ENCODE data around the gene RPS23.

RPS23 gene

GRCh38 chr5:82257729-82258128 is 20.4 kb downstream of the RPS23 start:
- DNase-seq (ENCODE audit: extremely low spot score): no peak
- TF ChIP-seq SUZ12 (IDR thresholded peaks at IDR 0.05) (no peak), FOXK2 (IDR thresholded peaks at IDR 0.05) (no peak), SP1 (IDR thresholded peaks at IDR 0.05) (no peak), CTBP1 (IDR thresholded peaks at IDR 0.05; ENCODE audit: borderline replicate concordance) (no peak), HDGF (IDR thresholded peaks at IDR 0.05; ENCODE audit: borderline replicate concordance) (no peak), NFRKB (IDR thresholded peaks at IDR 0.05) (no peak), FOXM1 (IDR thresholded peaks at IDR 0.05; ENCODE audit: borderline replicate concordance) (no peak), L3MBTL2 (conservative IDR thresholded peaks at IDR 0.05) (no peak), ELF4 (IDR thresholded peaks at IDR 0.05) (no peak), ARNT (IDR thresholded peaks at IDR 0.05) (no peak), BHLHE40 (IDR thresholded peaks at IDR 0.05; ENCODE audit: borderline replicate concordance) (no peak), LEF1 (IDR thresholded peaks at IDR 0.05; ENCODE audit: borderline replicate concordance) (no peak)
- TF ChIP-seq, protein P1, sequence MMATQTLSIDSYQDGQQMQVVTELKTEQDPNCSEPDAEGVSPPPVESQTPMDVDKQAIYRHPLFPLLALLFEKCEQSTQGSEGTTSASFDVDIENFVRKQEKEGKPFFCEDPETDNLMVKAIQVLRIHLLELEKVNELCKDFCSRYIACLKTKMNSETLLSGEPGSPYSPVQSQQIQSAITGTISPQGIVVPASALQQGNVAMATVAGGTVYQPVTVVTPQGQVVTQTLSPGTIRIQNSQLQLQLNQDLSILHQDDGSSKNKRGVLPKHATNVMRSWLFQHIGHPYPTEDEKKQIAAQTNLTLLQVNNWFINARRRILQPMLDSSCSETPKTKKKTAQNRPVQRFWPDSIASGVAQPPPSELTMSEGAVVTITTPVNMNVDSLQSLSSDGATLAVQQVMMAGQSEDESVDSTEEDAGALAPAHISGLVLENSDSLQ (IDR thresholded peaks at IDR 0.05): no peak
- POLR2A ChIA-PET: interaction anchor here (1.1 kb wide), 1 partner anchor 20 kb away, joined by 4 read pairs; the partner anchor contains the start of gene RPS23
- CTCF ChIA-PET: interaction anchor here (0.5 to 0.6 kb wide), 2 partner anchors 164 to 835 kb away, joined by 3 to 4 read pairs; no protein-coding TSS in a partner anchor

DNA sequence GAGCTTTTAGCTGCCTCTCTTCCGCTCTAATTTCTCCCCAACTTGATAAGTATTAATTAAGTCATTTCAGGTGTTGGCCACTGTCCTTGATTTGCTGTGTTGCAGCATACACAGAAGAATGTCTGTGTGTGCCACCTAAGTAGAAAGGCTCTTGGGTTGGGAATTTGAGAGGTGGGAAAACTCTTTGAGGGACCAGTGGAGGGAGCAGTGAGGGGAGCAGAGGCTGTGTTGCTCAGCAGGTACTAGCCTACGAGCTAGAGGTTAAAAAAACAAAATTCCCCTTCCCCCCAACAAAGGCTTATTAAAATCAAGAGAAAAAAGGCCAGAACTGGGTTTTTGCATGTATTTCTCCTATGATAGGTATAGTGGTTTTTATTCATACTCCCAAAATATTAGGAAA is 20.9 kb downstream of the RPS23 start:
- TF ChIP-seq SP1 (IDR thresholded peaks at IDR 0.05) (no peak), FOXK2 (IDR thresholded peaks at IDR 0.05) (no peak), ZNF384 (IDR thresholded peaks at IDR 0.05) (no peak), SUZ12 (IDR thresholded peaks at IDR 0.05) (no peak), TARDBP (IDR thresholded peaks at IDR 0.05) (no peak), ELF4 (IDR thresholded peaks at IDR 0.05) (no peak), LEF1 (IDR thresholded peaks at IDR 0.05; ENCODE audit: borderline replicate concordance) (no peak), NFRKB (IDR thresholded peaks at IDR 0.05) (no peak), BHLHE40 (IDR thresholded peaks at IDR 0.05; ENCODE audit: borderline replicate concordance) (no peak), CTBP1 (IDR thresholded peaks at IDR 0.05; ENCODE audit: borderline replicate concordance) (no peak), L3MBTL2 (conservative IDR thresholded peaks at IDR 0.05) (no peak)
- TF ChIP-seq, protein P1 (IDR thresholded peaks at IDR 0.05): no peak
- no peak for DNase-seq (ENCODE audit: extremely low spot score)
- CTCF ChIA-PET: interaction anchor here (0.5 to 0.6 kb wide), 2 partner anchors 10 to 164 kb away, joined by 3 to 4 read pairs; no protein-coding TSS in a partner anchor
- POLR2A ChIA-PET: interaction anchor here (1.1 kb wide), 1 partner anchor 21 kb away, joined by 4 read pairs; the partner anchor contains the start of gene RPS23

DNA sequence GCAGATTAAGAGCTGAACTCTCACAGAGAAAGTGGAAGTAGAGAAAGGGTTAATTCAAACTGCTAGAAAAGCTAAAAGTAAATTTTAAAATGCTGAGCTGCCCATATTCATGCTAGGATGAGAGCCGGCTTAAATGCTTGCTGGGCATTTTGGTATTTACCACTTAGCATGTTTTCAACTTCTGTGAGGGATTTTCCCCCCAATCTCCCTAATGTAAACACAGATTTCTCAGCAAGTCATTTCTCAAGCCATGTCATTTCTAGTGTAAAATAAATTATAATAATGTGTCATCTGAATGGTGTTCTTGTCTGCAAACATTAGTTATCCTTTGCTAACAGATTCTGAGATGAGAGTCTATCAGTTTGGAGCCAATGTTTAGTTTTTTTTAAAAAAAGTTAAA is 22.3 kb downstream of the RPS23 start:
- no peak for DNase-seq (ENCODE audit: extremely low spot score)
- no peak for TF ChIP-seq TARDBP (IDR thresholded peaks at IDR 0.05)
- TF ChIP-seq CTBP1 (IDR thresholded peaks at IDR 0.05; ENCODE audit: borderline replicate concordance): no peak
- TF ChIP-seq SUZ12 (IDR thresholded peaks at IDR 0.05): no peak
- no peak for TF ChIP-seq ARNT (IDR thresholded peaks at IDR 0.05)
- no peak for TF ChIP-seq ELF4 (IDR thresholded peaks at IDR 0.05)
- no peak for TF ChIP-seq BHLHE40 (IDR thresholded peaks at IDR 0.05; ENCODE audit: borderline replicate concordance)
- no peak for TF ChIP-seq L3MBTL2 (conservative IDR thresholded peaks at IDR 0.05)
- TF ChIP-seq FOXM1 (IDR thresholded peaks at IDR 0.05; ENCODE audit: borderline replicate concordance): no peak
- no peak for TF ChIP-seq FOXA1 (IDR thresholded peaks at IDR 0.05)
- TF ChIP-seq LEF1 (IDR thresholded peaks at IDR 0.05; ENCODE audit: borderline replicate concordance): no peak
- no peak for TF ChIP-seq ZNF384 (IDR thresholded peaks at IDR 0.05)
- TF ChIP-seq FOXK2 (IDR thresholded peaks at IDR 0.05): no peak
- TF ChIP-seq NFRKB (IDR thresholded peaks at IDR 0.05): no peak
- no peak for TF ChIP-seq SP1 (IDR thresholded peaks at IDR 0.05)
- no peak for TF ChIP-seq HDGF (IDR thresholded peaks at IDR 0.05; ENCODE audit: borderline replicate concordance)
- TF ChIP-seq, protein P1 (IDR thresholded peaks at IDR 0.05): no peak
- ChIA-PET POLR2A (interaction anchor here (1.2 kb wide), 1 partner anchor 22 kb away, joined by 3 read pairs; no protein-coding TSS in a partner anchor), CTCF (no interaction called here)

DNA sequence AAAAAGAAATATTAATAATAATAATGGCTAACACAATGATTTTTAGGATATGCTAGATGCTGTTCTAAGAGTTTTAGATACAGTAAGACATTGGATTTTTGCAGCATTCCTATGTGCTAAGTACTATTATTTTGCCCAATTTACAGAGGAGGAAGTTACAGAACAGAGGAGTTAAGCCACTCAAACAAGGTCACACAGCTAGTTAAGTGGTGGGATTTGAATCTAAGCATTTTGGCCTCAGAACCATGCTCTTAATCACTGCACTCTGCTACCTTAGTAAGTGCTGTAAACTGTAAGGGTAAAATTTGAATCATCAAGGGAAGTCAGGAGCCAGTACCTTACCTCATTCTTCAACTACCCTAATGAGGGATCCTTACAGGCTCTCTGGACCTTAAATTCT is 25.4 kb downstream of the RPS23 start:
- POLR2A ChIA-PET: no interaction called here
- CTCF ChIA-PET: no interaction called here
- DNase-seq (ENCODE audit: extremely low spot score): no peak
- no peak for TF ChIP-seq BHLHE40 (IDR thresholded peaks at IDR 0.05; ENCODE audit: borderline replicate concordance)
- TF ChIP-seq SUZ12 (IDR thresholded peaks at IDR 0.05): no peak
- TF ChIP-seq, protein P1 (IDR thresholded peaks at IDR 0.05): no peak
- TF ChIP-seq HDGF (IDR thresholded peaks at IDR 0.05; ENCODE audit: borderline replicate concordance): no peak
- no peak for TF ChIP-seq SP1 (IDR thresholded peaks at IDR 0.05)
- no peak for TF ChIP-seq TARDBP (IDR thresholded peaks at IDR 0.05)
- TF ChIP-seq ELF4 (IDR thresholded peaks at IDR 0.05): no peak
- no peak for TF ChIP-seq FOXK2 (IDR thresholded peaks at IDR 0.05)
- no peak for TF ChIP-seq ARNT (IDR thresholded peaks at IDR 0.05)
- no peak for TF ChIP-seq NFRKB (IDR thresholded peaks at IDR 0.05)
- no peak for TF ChIP-seq L3MBTL2 (conservative IDR thresholded peaks at IDR 0.05)
- no peak for TF ChIP-seq LEF1 (IDR thresholded peaks at IDR 0.05; ENCODE audit: borderline replicate concordance)
- TF ChIP-seq CTBP1 (IDR thresholded peaks at IDR 0.05; ENCODE audit: borderline replicate concordance): no peak
- TF ChIP-seq FOXM1 (IDR thresholded peaks at IDR 0.05; ENCODE audit: borderline replicate concordance): no peak
- TF ChIP-seq ZNF384 (IDR thresholded peaks at IDR 0.05): no peak

GRCh38 chr5:82246960-82247574 is 31.1 kb downstream of the RPS23 start:
- CTCF ChIA-PET: interaction anchor here (0.5 to 0.7 kb wide), 2 partner anchors 10 to 1625 kb away, joined by 3 read pairs; no protein-coding TSS in a partner anchor
- TF ChIP-seq FOXM1 (IDR thresholded peaks at IDR 0.05; ENCODE audit: borderline replicate concordance) (no peak), SUZ12 (IDR thresholded peaks at IDR 0.05) (no peak), SP1 (IDR thresholded peaks at IDR 0.05) (no peak), ARNT (IDR thresholded peaks at IDR 0.05) (no peak), TARDBP (IDR thresholded peaks at IDR 0.05) (no peak), HDGF (IDR thresholded peaks at IDR 0.05; ENCODE audit: borderline replicate concordance) (no peak)
- POLR2A ChIA-PET: no interaction called here
- DNase-seq (ENCODE audit: extremely low spot score): no peak

Measured in HEK293T (cell line).